ENCODE measurements around the gene MAML3. TPM values are rescaled to one million over a fixed set of nuclear protein-coding genes. Genes with fewer than 3 reads are reported as not detected.

Gene MAML3
- total and polyA plus RNA-seq, 10 donors: 0.63 to 18.4 (median 12.7) TPM

GRCh38 chr4:139907001-139907809, 246.8 kb downstream of the MAML3 start:
- Histone ChIP-seq H3K27ac (peak overlapping the region in 1 of 8 donors; percentile 22), H3K27me3 (replicated peaks in 1 of 7) (no peaks in the 10 kb centered on the region), H3K4me1 (peaks cover 0 to 26% (median 0%) of the 10 kb centered on the region in 6 donors), H3K9me3 (peaks cover 0 to 6% (median 0%) of the 10 kb centered on the region in 8 donors), H3K36me3 (no peaks in the 10 kb centered on the region), H3K4me3 (no peak overlapping the region)
- intact Hi-C loops (cut with DNase I; ENCODE audit: low total_unique reads): no loop called here
- DNase-seq: no peak
- TF ChIP-seq POLR2A (IDR thresholded peaks at IDR 0.05) (no peak), CTCF (IDR thresholded peaks at IDR 0.05 in 8 of 11, conservative IDR thresholded peaks at IDR 0.05 in 3 of 11) (no peak)

- H3K27ac ChIP-seq: no peak overlapping the region
- 71 to 100% (median 89%) methylated on average over 1 of the region's 1 CpG for WGBS, 5 donors
- no peaks in the 10 kb centered on the region for H3K36me3 ChIP-seq
- TF ChIP-seq CTCF (IDR thresholded peaks at IDR 0.05 in 8 of 11, conservative IDR thresholded peaks at IDR 0.05 in 3 of 11) (no peak), POLR2A (IDR thresholded peaks at IDR 0.05) (no peak)
- H3K9me3 ChIP-seq: peaks cover 0 to 6% (median 0%) of the 10 kb centered on the region in 8 donors
- no peak for DNase-seq
- peaks cover 0 to 17% (median 3%) of the 10 kb centered on the region in 6 donors for H3K4me1 ChIP-seq
- H3K4me3 ChIP-seq: no peak overlapping the region
- intact Hi-C loops (cut with DNase I; ENCODE audit: low total_unique reads): no loop called here
- no peaks in the 10 kb centered on the region for H3K27me3 ChIP-seq (replicated peaks in 1 of 7)
These were observed 248.5 kb downstream of the MAML3 start for GRCh38 chr4:139905489-139905888.

- Histone ChIP-seq H3K4me3 (no peak overlapping the region), H3K36me3 (no peaks in the 10 kb centered on the region), H3K27ac (peak overlapping the region in 2 of 8 donors; percentile 40 to 55), H3K27me3 (replicated peaks in 1 of 7) (no peaks in the 10 kb centered on the region), H3K4me1 (peaks cover 0 to 15% (median 3%) of the 10 kb centered on the region in 6 donors), H3K9me3 (peaks cover 0 to 6% (median 0%) of the 10 kb centered on the region in 8 donors)
- 72 to 90% (median 86%) methylated on average over 5 of the region's 5 CpGs for WGBS, 5 donors
- no peak for TF ChIP-seq POLR2A (IDR thresholded peaks at IDR 0.05)
- no peak for TF ChIP-seq POLR2AphosphoS5 (IDR thresholded peaks at IDR 0.05)
- no peak for TF ChIP-seq CTCF (IDR thresholded peaks at IDR 0.05 in 8 of 11, conservative IDR thresholded peaks at IDR 0.05 in 3 of 11)
- intact Hi-C loops (cut with DNase I; ENCODE audit: low total_unique reads): no loop called here
- DNase-seq: no peak
These were observed 249.6 kb downstream of the MAML3 start for GRCh38 chr4:139904406-139904805.

- no peak for DNase-seq
- Histone ChIP-seq H3K27me3 (replicated peaks in 1 of 7) (no peaks in the 10 kb centered on the region), H3K27ac (peak overlapping the region in 2 of 8 donors; percentile 40 to 55), H3K4me3 (no peak overlapping the region), H3K9me3 (peaks cover 0 to 6% (median 0%) of the 10 kb centered on the region in 8 donors), H3K4me1 (peaks cover 0 to 15% (median 3%) of the 10 kb centered on the region in 6 donors), H3K36me3 (no peaks in the 10 kb centered on the region)
- 94 to 98% (median 96%) methylated on average over 2 of the region's 2 CpGs for WGBS, 5 donors
- TF ChIP-seq POLR2AphosphoS5 (IDR thresholded peaks at IDR 0.05) (no peak), POLR2A (IDR thresholded peaks at IDR 0.05) (no peak), CTCF (IDR thresholded peaks at IDR 0.05 in 8 of 11, conservative IDR thresholded peaks at IDR 0.05 in 3 of 11) (no peak)
- intact Hi-C loops (cut with DNase I; ENCODE audit: low total_unique reads): no loop called here
These were observed 250.1 kb downstream of the MAML3 start for GRCh38 chr4:139903845-139904244.

Measured in spleen (tissue), 11 donors.